DND-41 (cell line): ENCODE results near the gene EDRF1.

Source experiments
- ATAC-seq: fragments of 200-7000 bp; cut with Tn5 transposase; 3 replicates; pipeline ENCODE4 v1.9.1; 2021; ENCODE audit warnings: low read depth; ENCODE audit not compliant: insufficient read depth
- DNase-seq: peaks from one replicate; pipeline ENCODE4 v3.0.0-alpha.2; 2020
- H2AFZ ChIP-seq: 2 replicates; pipeline ENCODE4 v1.6.0; 2012; ENCODE audit warnings: low read depth, low read length
- H3K27ac ChIP-seq: 2 replicates; pipeline ENCODE4 v1.5.1; 2012; ENCODE audit warnings: low read length, inconsistent platforms
- H3K27me3 ChIP-seq: fragments of 200-600 bp; sonication (generic); 2 replicates; pipeline ENCODE4 v1.6.0; 2012; ENCODE audit warnings: low read length, mild to moderate bottlenecking, inconsistent platforms; ENCODE audit not compliant: insufficient read depth, poor library complexity
- H3K36me3 ChIP-seq: 2 replicates; pipeline ENCODE4 v1.5.1; 2012; ENCODE audit warnings: low read length, inconsistent platforms; ENCODE audit not compliant: insufficient read depth
- H3K4me1 ChIP-seq: 2 replicates; pipeline ENCODE4 v1.5.1; 2012; ENCODE audit warnings: mild to moderate bottlenecking, low read length; ENCODE audit not compliant: insufficient read depth
- H3K4me2 ChIP-seq: 2 replicates; pipeline ENCODE4 v1.6.0; 2012; ENCODE audit warnings: mild to moderate bottlenecking, moderate library complexity, low read length, inconsistent platforms; ENCODE audit not compliant: insufficient read depth
- H3K4me3 ChIP-seq, 2 experiments: fragments of 200-600 bp in 1 of 2; shearing (Covaris generic) in 1 of 2; 2 replicates each; pipeline ENCODE4 v1.5.1; 2012 to 2016; ENCODE audit warnings: inconsistent platforms in 2 of 2, low read length in 2 of 2, mild to moderate bottlenecking in 2 of 2, low read depth in 1 of 2, moderate library complexity in 1 of 2
- H3K79me2 ChIP-seq: 2 replicates; pipeline ENCODE4 v1.6.0; 2012; ENCODE audit warnings: low read length, inconsistent platforms; ENCODE audit not compliant: insufficient read depth
- H3K9ac ChIP-seq: 2 replicates; pipeline ENCODE4 v1.6.0; 2012; ENCODE audit warnings: low read depth, mild to moderate bottlenecking, inconsistent platforms, low read length, moderate library complexity
- H3K9me3 ChIP-seq: 2 replicates; pipeline ENCODE4 v1.5.1; 2012; ENCODE audit warnings: low read length, moderate library complexity, mild to moderate bottlenecking, inconsistent platforms; ENCODE audit not compliant: insufficient read depth, severe bottlenecking
- H4K20me1 ChIP-seq: 2 replicates; pipeline ENCODE4 v1.6.0; 2012; ENCODE audit warnings: low read length; ENCODE audit not compliant: insufficient read depth
- EZH2 ChIP-seq: IDR thresholded peaks from 3 replicates; pipeline ENCODE4 v1.6.1; 2012; ENCODE audit warnings: borderline replicate concordance, low read depth, mild to moderate bottlenecking, moderate library complexity, low read length, inconsistent platforms; ENCODE audit not compliant: severe bottlenecking
- TF ChIP-seq, protein P1 (sequence below): IDR thresholded peaks from 2 replicates; pipeline ENCODE4 v1.5.1; 2012; ENCODE audit warnings: borderline replicate concordance, low read length, moderate library complexity, mild to moderate bottlenecking; ENCODE audit not compliant: poor library complexity, severe bottlenecking; ENCODE audit errors: extremely low read depth

The EDRF1 gene

DNA sequence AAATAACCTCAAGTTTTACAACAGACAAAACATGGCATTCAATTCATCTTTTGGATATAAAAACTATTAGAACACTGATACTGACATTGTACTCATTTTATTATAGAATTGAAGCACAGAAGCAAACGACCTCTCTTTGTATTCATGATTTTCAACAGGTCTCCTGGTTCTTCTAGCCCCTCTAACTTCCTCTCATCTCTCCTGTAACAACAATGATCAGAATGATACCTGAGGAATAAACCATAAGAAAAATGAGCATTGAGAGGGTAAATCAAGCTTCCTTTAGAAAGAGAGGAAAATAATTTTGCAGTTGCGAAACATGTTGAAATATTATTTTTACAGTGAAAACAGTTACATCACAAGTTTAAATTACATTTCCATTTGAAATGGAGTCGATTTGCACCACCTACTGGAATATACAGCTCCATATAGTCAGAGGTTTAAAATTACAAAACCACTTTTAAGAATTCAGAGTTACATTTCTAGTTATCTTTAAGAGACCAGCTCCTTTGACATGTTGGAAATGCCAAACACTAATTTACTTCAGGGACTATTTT lies 19.1 kb upstream of the EDRF1 start:
- Histone ChIP-seq H4K20me1 (no peaks in the 10 kb centered on the region), H3K4me2 (no peak overlapping the region), H3K4me3 (no peak overlapping the region), H3K79me2 (no peaks in the 10 kb centered on the region), H3K9me3 (no peaks in the 10 kb centered on the region), H2AFZ (no peak overlapping the region), H3K36me3 (no peaks in the 10 kb centered on the region), H3K27me3 (no peaks in the 10 kb centered on the region), H3K27ac (no peak overlapping the region), H3K4me1 (no peaks in the 10 kb centered on the region), H3K9ac (no peak overlapping the region)
- TF ChIP-seq, protein P1, sequence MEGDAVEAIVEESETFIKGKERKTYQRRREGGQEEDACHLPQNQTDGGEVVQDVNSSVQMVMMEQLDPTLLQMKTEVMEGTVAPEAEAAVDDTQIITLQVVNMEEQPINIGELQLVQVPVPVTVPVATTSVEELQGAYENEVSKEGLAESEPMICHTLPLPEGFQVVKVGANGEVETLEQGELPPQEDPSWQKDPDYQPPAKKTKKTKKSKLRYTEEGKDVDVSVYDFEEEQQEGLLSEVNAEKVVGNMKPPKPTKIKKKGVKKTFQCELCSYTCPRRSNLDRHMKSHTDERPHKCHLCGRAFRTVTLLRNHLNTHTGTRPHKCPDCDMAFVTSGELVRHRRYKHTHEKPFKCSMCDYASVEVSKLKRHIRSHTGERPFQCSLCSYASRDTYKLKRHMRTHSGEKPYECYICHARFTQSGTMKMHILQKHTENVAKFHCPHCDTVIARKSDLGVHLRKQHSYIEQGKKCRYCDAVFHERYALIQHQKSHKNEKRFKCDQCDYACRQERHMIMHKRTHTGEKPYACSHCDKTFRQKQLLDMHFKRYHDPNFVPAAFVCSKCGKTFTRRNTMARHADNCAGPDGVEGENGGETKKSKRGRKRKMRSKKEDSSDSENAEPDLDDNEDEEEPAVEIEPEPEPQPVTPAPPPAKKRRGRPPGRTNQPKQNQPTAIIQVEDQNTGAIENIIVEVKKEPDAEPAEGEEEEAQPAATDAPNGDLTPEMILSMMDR = peak; percentile 8
- TF ChIP-seq EZH2 = no peak
- DNase-seq (no peak), ATAC-seq (no peak)

DNA sequence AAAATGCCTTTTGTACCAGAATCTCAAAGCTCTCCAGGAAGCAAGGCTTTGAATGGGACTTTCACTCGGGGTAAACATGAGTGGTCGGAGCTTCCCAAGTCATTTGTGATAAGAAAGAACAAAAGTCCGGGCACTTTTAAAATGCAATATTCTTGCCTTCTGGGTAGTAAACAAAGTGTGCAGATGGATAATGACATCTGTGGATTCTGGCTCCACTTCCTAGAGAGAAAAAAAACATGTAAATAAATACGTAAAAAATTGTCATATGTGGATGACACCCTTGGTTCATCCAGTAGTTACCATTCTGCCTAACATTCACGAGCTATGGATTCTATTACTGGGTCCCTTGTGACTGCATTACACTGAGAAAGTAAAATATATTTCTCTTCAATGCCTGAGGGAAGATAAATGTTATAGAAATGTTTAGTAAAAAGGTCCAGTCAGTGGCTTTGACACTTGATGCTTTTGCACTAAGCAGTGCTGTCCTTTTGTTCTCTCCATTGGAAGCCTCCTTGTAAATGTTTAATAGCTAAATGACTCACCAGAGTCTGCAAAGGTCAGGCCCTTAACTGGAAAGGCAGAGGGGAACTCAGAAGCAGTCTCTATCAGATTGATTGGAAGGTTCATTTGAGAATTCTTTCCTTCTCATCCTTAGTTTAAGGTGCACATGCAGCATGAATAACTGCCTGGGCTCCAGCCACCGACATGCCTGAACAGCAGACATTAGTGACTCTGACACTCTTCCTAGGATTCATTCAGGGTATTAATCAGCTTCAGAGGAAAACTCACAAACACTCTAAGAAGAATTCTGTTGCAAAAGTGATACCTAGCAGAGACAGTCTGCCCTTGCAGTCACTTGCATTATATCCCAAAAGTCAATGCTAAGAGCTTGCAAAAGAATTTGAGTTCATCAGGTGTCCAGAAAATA lies 11.7 kb upstream of the EDRF1 start:
- H3K27ac ChIP-seq = no peak overlapping the region

DNA sequence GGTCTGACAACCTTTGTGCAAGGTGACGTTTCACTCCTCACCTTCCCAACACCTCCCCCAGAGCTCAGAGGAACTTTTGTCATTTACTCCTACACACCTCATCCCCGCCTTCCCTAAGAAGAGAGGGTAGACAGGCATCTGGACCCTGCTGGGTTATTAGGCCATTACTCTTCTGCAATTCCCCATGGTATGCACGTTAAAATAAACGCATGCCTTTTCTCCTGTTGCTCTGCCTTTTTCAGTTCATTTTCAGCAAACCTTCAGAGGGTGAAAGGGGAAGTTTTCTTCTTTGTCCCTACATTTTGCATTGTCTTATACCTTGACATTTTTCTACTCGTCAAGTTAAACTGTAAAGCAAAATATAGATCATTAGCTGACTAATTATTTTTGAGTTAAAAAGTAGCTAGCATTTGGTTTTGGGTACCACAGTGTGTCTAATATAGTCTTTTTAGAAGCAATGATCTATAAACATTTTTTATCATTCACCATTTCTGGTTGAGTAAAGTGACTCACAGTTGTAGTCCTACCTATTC lies 10.5 kb upstream of the EDRF1 start:
- H3K9ac ChIP-seq = no peak overlapping the region
- H3K9me3 ChIP-seq = no peaks in the 10 kb centered on the region
- H3K27ac ChIP-seq = no peak overlapping the region
- no peaks in the 10 kb centered on the region for H3K79me2 ChIP-seq
- H3K4me2 ChIP-seq = no peak overlapping the region
- TF ChIP-seq, protein P1 = no peak
- TF ChIP-seq EZH2 = no peak
- no peaks in the 10 kb centered on the region for H3K4me1 ChIP-seq
- no peaks in the 10 kb centered on the region for H3K36me3 ChIP-seq
- H4K20me1 ChIP-seq = no peaks in the 10 kb centered on the region
- no peak overlapping the region for H3K4me3 ChIP-seq
- DNase-seq = no peak
- H2AFZ ChIP-seq = no peak overlapping the region
- H3K27me3 ChIP-seq = peaks cover 6% of the 10 kb centered on the region
- no peak for ATAC-seq

More for the DNA sequence above, 11.7 kb upstream of the EDRF1 start:
- no peaks in the 10 kb centered on the region for H4K20me1 ChIP-seq
- no peak overlapping the region for H3K9ac ChIP-seq
- DNase-seq (no peak), ATAC-seq (no peak)
- no peak overlapping the region for H3K4me2 ChIP-seq
- H3K27me3 ChIP-seq = peaks cover 6% of the 10 kb centered on the region
- no peaks in the 10 kb centered on the region for H3K4me1 ChIP-seq
- no peak overlapping the region for H3K4me3 ChIP-seq
- H3K9me3 ChIP-seq = no peaks in the 10 kb centered on the region
- TF ChIP-seq EZH2 = no peak
- TF ChIP-seq, protein P1 = no peak
- H2AFZ ChIP-seq = no peak overlapping the region
- H3K79me2 ChIP-seq = no peaks in the 10 kb centered on the region
- H3K36me3 ChIP-seq = no peaks in the 10 kb centered on the region
